ENCODE results near the gene THRB. TPM values are rescaled to one million over a fixed set of nuclear protein-coding genes. Genes with fewer than 3 reads are reported as not detected.

THRB gene
- total and polyA plus RNA-seq, 10 donors = 1.00 to 26.6 (median 16.2) TPM

DNA sequence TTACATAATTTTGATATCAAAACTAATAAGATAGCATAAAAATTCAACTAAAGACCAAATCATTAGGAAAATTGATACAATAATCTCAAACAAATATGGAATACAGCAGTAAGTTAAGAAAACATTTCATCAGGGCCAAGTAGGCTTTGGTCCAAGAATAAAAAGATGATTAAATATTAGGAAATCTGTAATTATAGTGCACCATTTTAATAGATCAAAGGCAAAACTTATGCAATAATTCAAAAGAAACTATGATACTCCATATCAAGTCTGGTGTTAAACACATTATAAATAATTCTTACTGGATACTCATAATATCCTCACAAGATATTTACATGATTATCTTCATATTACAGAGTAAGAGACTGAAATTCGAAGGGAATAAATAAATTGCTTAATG lies 51.2 kb downstream of the THRB start:
- H3K27ac ChIP-seq = no peak overlapping the region
- H3K4me1 ChIP-seq = no peaks in the 10 kb centered on the region
- TF ChIP-seq POLR2A (IDR thresholded peaks at IDR 0.05) (no peak), POLR2AphosphoS5 (IDR thresholded peaks at IDR 0.05) (no peak), CTCF (IDR thresholded peaks at IDR 0.05 in 8 of 11, conservative IDR thresholded peaks at IDR 0.05 in 3 of 11) (no peak)
- WGBS, 5 donors = 0 to 70% (median 0%) methylated on average over 1 of the region's 1 CpG
- no peaks in the 10 kb centered on the region for H3K27me3 ChIP-seq (replicated peaks in 1 of 7)
- DNase-seq = no peak
- intact Hi-C loops (cut with DNase I; ENCODE audit: low total_unique reads) = no loop called here
- no peaks in the 10 kb centered on the region for H3K9me3 ChIP-seq
- H3K4me3 ChIP-seq = no peak overlapping the region
- H3K36me3 ChIP-seq = no peaks in the 10 kb centered on the region

DNA sequence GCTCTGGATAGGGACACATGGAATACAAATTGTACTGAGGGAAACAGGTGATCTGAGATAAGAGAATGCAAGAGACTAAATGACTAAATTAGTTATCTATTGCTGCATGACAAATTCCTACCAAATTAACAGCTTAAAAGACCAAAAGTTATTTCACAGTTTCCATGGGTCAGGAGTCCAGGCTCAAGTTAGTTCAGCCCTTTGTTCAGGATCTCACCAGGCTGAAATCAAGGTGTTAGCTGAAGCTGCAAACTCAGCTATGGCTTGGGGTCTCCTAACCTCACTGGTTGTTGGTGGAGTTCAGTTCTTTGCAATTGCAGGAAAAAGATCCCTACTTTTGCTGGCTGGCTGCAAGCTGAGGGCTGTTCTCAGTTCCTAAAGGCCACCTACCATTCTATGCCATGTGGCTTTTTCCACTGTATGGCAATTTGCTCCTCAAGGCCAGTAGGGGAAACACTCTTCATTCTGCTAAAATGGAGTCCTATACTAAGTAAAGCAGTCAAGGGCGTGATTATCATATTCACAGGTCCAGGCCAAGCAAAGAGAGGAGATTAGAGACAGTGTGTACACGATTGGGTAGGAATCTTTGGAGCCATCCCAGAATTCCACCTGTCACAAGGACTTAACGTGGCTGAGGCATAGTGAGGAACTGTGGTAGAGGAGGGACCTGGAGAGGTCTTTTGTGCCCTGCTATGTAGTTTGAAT lies 53.7 kb downstream of the THRB start:
- H3K9me3 ChIP-seq = no peaks in the 10 kb centered on the region
- no peak overlapping the region for H3K27ac ChIP-seq
- no peak for DNase-seq
- H3K36me3 ChIP-seq = no peaks in the 10 kb centered on the region
- H3K27me3 ChIP-seq (replicated peaks in 1 of 7) = no peaks in the 10 kb centered on the region
- no peak overlapping the region for H3K4me3 ChIP-seq
- no peaks in the 10 kb centered on the region for H3K4me1 ChIP-seq
- WGBS, 5 donors = 77 to 89% (median 82%) methylated on average over 3 of the region's 3 CpGs
- TF ChIP-seq CTCF (IDR thresholded peaks at IDR 0.05 in 8 of 11, conservative IDR thresholded peaks at IDR 0.05 in 3 of 11) = no peak
- no peak for TF ChIP-seq POLR2A (IDR thresholded peaks at IDR 0.05)
- TF ChIP-seq POLR2AphosphoS5 (IDR thresholded peaks at IDR 0.05) = no peak
- intact Hi-C loops (cut with DNase I; ENCODE audit: low total_unique reads) = no loop called here

DNA sequence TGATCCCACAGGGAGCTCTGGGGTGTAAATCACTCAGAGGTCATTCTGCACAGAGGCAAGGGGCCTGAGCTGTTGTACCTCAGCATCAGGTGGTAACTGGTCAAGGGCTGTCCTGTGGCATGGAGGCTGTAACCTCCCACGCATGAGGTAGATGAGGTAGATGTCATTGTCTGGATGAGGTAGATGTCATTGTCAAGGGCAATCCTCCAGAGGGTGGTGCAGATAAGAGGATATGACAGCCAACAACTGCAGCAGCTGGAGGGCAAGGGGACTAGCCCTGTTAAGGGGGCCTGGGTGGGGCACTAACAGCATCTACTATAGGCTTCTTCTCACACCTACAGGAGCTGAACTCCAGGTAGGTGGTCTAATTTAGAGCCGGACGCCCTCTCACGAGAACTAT lies 55.6 kb downstream of the THRB start:
- TF ChIP-seq POLR2A (IDR thresholded peaks at IDR 0.05) = no peak
- no peak for TF ChIP-seq POLR2AphosphoS5 (IDR thresholded peaks at IDR 0.05)
- TF ChIP-seq CTCF (IDR thresholded peaks at IDR 0.05 in 8 of 11, conservative IDR thresholded peaks at IDR 0.05 in 3 of 11) = no peak
- intact Hi-C loops (cut with DNase I; ENCODE audit: low total_unique reads) = no loop called here

DNA sequence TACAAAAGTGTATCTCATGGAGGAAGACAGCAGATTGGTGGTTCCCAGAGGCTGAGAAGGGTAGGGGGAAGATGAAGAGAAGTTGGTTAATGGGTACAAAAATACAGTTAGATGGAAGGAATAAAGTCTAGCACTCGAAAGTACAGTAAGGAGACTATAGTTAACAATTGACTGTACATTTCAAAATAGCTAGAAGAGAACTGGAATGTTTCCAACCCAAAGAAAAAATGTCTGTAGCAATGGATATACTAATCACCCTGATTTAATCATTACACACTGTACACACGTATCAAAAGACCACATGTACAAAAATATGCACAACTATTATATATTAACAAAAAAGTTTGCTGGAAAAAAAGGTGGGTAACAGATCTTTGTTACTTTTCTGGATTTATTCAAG lies 57.3 kb downstream of the THRB start:
- DNase-seq = no peak
- Histone ChIP-seq H3K4me1 (no peaks in the 10 kb centered on the region), H3K27me3 (replicated peaks in 1 of 7) (no peaks in the 10 kb centered on the region), H3K36me3 (no peaks in the 10 kb centered on the region), H3K27ac (no peak overlapping the region), H3K4me3 (no peak overlapping the region), H3K9me3 (no peaks in the 10 kb centered on the region)
- intact Hi-C loops (cut with DNase I; ENCODE audit: low total_unique reads) = no loop called here
- TF ChIP-seq POLR2AphosphoS5 (IDR thresholded peaks at IDR 0.05) (no peak), POLR2A (IDR thresholded peaks at IDR 0.05) (no peak), CTCF (IDR thresholded peaks at IDR 0.05 in 8 of 11, conservative IDR thresholded peaks at IDR 0.05 in 3 of 11) (no peak)
- WGBS, 5 donors = 71 to 84% (median 83%) methylated on average over 2 of the region's 2 CpGs

More for the DNA sequence above, 55.6 kb downstream of the THRB start:
- no peak overlapping the region for H3K27ac ChIP-seq
- no peak for DNase-seq
- 70 to 100% (median 92%) methylated on average over 3 to 4 of the region's 4 CpGs for WGBS, 5 donors
- no peaks in the 10 kb centered on the region for H3K36me3 ChIP-seq
- H3K4me3 ChIP-seq = no peak overlapping the region
- H3K9me3 ChIP-seq = no peaks in the 10 kb centered on the region
- H3K4me1 ChIP-seq = no peaks in the 10 kb centered on the region
- no peaks in the 10 kb centered on the region for H3K27me3 ChIP-seq (replicated peaks in 1 of 7)
